OCI-LY3 (cell line): Measurements from ENCODE around the gene GAS2.

ENCODE experiments used
- CTCF ChIP-seq: fragments of 200-600, 300-600 bp; sonication (generic); IDR thresholded peaks from 2 replicates; pipeline ENCODE4 v1.5.1; 2014; ENCODE audit warnings: antibody characterized with exemption, low read length, low read depth
- EZH2phosphoT487 ChIP-seq: fragments of 200-600 bp; shearing (Covaris generic); IDR thresholded peaks from 2 replicates; pipeline ENCODE4 v1.6.1; 2018; ENCODE audit warnings: antibody characterized with exemption, mixed run types, low read depth

GRCh38 chr11:22707119-22707899, 40.9 kb downstream of the GAS2 start:
- TF ChIP-seq CTCF: no peak
- TF ChIP-seq EZH2phosphoT487: no peak
